Sigmoid colon (tissue), 4 donors: ENCODE data around the gene ATF4.

Experiments
- EP300 ChIP-seq, 4 donors: sonication (generic); formaldehyde crosslinking; IDR thresholded peaks; one replicate each; pipeline ENCODE4 v1.6.1; 2017; ENCODE audit warnings: antibody characterized with exemption in 4 of 4
- POLR2A ChIP-seq, 2 donors: fragments of 450-650 bp; IDR thresholded peaks; one replicate each; pipeline ENCODE4 v1.6.1; 2016; ENCODE audit warnings: antibody characterized with exemption in 2 of 2, mild to moderate bottlenecking in 2 of 2, moderate library complexity in 2 of 2
- POLR2AphosphoS5 ChIP-seq, 4 donors: sonication (generic); formaldehyde crosslinking; IDR thresholded peaks; one replicate each; pipeline ENCODE4 v1.6.1; 2017; ENCODE audit warnings: antibody characterized with exemption in 4 of 4
- TF ChIP-seq, protein P1 (sequence below), 4 experiments: fragments of 450-650 bp in 3 of 4; fragments of 200-600 bp in 1 of 4; IDR thresholded peaks; one replicate each; pipeline ENCODE4 v1.5.1; 2016 to 2019; ENCODE audit warnings: antibody characterized with exemption in 4 of 4, mild to moderate bottlenecking in 3 of 4, moderate library complexity in 2 of 4

DNA sequence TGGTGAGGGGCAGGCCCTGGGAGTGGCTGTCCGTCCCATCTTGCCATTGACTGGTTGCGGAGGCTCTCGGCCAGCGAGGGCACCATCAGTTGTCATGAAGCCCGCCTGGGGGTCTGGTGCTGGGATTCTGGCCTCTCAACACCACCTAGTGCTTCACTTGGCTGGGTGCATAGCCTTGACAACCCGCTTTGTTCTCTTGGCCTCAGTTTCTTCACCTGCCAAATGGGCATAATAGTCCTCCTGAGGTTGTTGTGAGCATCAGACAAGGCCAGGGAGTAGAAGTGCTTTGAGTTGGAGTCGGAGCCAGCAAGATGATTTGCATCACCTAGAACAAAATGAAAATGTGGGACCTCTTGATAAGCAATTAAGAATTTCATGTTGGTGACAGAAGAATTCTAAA is 48.7 kb downstream of the ATF4 start:
- TF ChIP-seq, protein P1, sequence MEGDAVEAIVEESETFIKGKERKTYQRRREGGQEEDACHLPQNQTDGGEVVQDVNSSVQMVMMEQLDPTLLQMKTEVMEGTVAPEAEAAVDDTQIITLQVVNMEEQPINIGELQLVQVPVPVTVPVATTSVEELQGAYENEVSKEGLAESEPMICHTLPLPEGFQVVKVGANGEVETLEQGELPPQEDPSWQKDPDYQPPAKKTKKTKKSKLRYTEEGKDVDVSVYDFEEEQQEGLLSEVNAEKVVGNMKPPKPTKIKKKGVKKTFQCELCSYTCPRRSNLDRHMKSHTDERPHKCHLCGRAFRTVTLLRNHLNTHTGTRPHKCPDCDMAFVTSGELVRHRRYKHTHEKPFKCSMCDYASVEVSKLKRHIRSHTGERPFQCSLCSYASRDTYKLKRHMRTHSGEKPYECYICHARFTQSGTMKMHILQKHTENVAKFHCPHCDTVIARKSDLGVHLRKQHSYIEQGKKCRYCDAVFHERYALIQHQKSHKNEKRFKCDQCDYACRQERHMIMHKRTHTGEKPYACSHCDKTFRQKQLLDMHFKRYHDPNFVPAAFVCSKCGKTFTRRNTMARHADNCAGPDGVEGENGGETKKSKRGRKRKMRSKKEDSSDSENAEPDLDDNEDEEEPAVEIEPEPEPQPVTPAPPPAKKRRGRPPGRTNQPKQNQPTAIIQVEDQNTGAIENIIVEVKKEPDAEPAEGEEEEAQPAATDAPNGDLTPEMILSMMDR (IDR thresholded peaks at IDR 0.05): no peak
- no peak for TF ChIP-seq POLR2A (IDR thresholded peaks at IDR 0.05)
- TF ChIP-seq EP300 (IDR thresholded peaks at IDR 0.05): no peak
- no peak for TF ChIP-seq POLR2AphosphoS5 (IDR thresholded peaks at IDR 0.05)
